B cell (primary cell): ENCODE results near the gene NDUFA12. TPM values are rescaled to one million over a fixed set of nuclear protein-coding genes. Genes with fewer than 3 reads are reported as not detected.

Experiments
- ATAC-seq: fragments of 200-7000 bp; cut with Tn5 transposase; one replicate; pipeline ENCODE4 v1.10.0; 2021; ENCODE audit warnings: low read depth, mild to moderate bottlenecking, moderate number of reproducible peaks, moderate library complexity
- CTCF ChIA-PET: fragments of 350-600 bp; sonication (Branson Sonifier 250); formaldehyde crosslinking; loops from one replicate; lab custom pipeline; 2021; ENCODE audit warnings: antibody characterized with exemption, inconsistent platforms; lab: Charles Lee
- POLR2A ChIA-PET: fragments of 350-600 bp; sonication (Branson Sonifier 250); formaldehyde crosslinking; loops from one replicate; lab custom pipeline; 2021; ENCODE audit warnings: antibody characterized with exemption; lab: Charles Lee
- DNase-seq: peaks from one replicate; pipeline ENCODE4 v3.0.0; 2013
- H2AFZ ChIP-seq: 2 replicates; pipeline ENCODE4 v1.6.1; 2012; ENCODE audit warnings: mild to moderate bottlenecking, low read depth, low read length; ENCODE audit not compliant: insufficient read depth, poor library complexity, severe bottlenecking
- H3K27ac ChIP-seq, 2 donors: 1 replicate in 1 of 2; 2 replicates in 1 of 2; pipeline ENCODE4 v1.5.1; 2012 to 2013; ENCODE audit warnings: low read length in 2 of 2, mild to moderate bottlenecking in 2 of 2, moderate library complexity in 1 of 2
- H3K27me3 ChIP-seq, 4 experiments: fragments of 200-600 bp in 1 of 4; sonication (generic) in 1 of 4; replicated peaks in 1 of 4; 1 replicate in 2 of 4; 2 replicates in 2 of 4; pipeline versions ENCODE4 v1.6.1 to v1.7.0; 2013 to 2016; ENCODE audit warnings: low read length in 3 of 4, mild to moderate bottlenecking in 2 of 4, mixed read lengths in 1 of 4, moderate library complexity in 1 of 4; ENCODE audit not compliant: insufficient read depth in 4 of 4, control insufficient read depth in 3 of 4; ENCODE audit errors: control extremely low read depth in 1 of 4
- H3K36me3 ChIP-seq, 2 experiments: replicated peaks in 1 of 2; 1 replicate in 1 of 2; 2 replicates in 1 of 2; pipeline versions ENCODE4 v1.6.1 to v1.7.1; 2013; ENCODE audit warnings: low read length in 1 of 2; ENCODE audit not compliant: insufficient read depth in 2 of 2, control insufficient read depth in 1 of 2; ENCODE audit errors: control extremely low read depth in 1 of 2, extremely low read depth in 1 of 2
- H3K4me1 ChIP-seq, 2 donors: fragments of 200-600 bp in 1 of 2; sonication (generic) in 1 of 2; 1 replicate in 1 of 2; 2 replicates in 1 of 2; pipeline versions ENCODE4 v1.5.1 to v1.6.1; 2013 to 2017; ENCODE audit warnings: low read length in 2 of 2; ENCODE audit not compliant: control insufficient read depth in 2 of 2, insufficient read depth in 2 of 2
- H3K4me2 ChIP-seq: replicated peaks from 2 replicates; pipeline ENCODE3; 2012; ENCODE audit warnings: mild to moderate bottlenecking, low read depth, low read length; ENCODE audit not compliant: poor library complexity, severe bottlenecking
- H3K4me3 ChIP-seq, 5 experiments: fragments of 200-600 bp in 1 of 5; sonication (generic) in 1 of 5; 1 replicate in 3 of 5; 2 replicates in 2 of 5; pipeline versions ENCODE4 v1.5.1 to v1.7.0; 2011 to 2016; ENCODE audit warnings: low read length in 4 of 5, mild to moderate bottlenecking in 4 of 5, low read depth in 2 of 5, control low read depth in 1 of 5, moderate library complexity in 1 of 5; ENCODE audit not compliant: insufficient read depth in 1 of 5; ENCODE audit errors: control extremely low read depth in 1 of 5, extremely low read depth in 1 of 5
- H3K79me2 ChIP-seq: fragments of 200-600 bp; sonication (generic); one replicate; pipeline ENCODE4 v1.6.0; 2016; ENCODE audit warnings: low read length; ENCODE audit not compliant: control insufficient read depth, insufficient read depth
- H3K9ac ChIP-seq: fragments of 200-600 bp; sonication (generic); 2 replicates; pipeline ENCODE4 v1.6.1; 2017; ENCODE audit warnings: mild to moderate bottlenecking, low read length, moderate library complexity
- H3K9me3 ChIP-seq, 3 donors: one replicate each; pipeline versions ENCODE4 v1.6.1 to v1.7.1; 2013; ENCODE audit warnings: low read length in 2 of 3; ENCODE audit not compliant: control insufficient read depth in 2 of 3, insufficient read depth in 1 of 3; ENCODE audit errors: control extremely low read depth in 1 of 3
- H4K20me1 ChIP-seq: 2 replicates; pipeline ENCODE4 v1.6.0; 2012; ENCODE audit warnings: mild to moderate bottlenecking, low read length; ENCODE audit not compliant: insufficient read depth, control insufficient read depth, poor library complexity, severe bottlenecking
- H3K27ac Mint-ChIP-seq: one replicate; pipeline ENCODE4 v1.8.0; 2021; ENCODE audit warnings: mixed read lengths
- H3K27me3 Mint-ChIP-seq: one replicate; pipeline ENCODE4 v1.8.0; 2021; ENCODE audit warnings: mixed read lengths
- H3K4me1 Mint-ChIP-seq: one replicate; pipeline ENCODE4 v1.8.0; 2021; ENCODE audit warnings: mixed read lengths
- H3K4me3 Mint-ChIP-seq: one replicate; pipeline ENCODE4 v1.8.0; 2021; ENCODE audit warnings: mixed read lengths
- H3K9me3 Mint-ChIP-seq: one replicate; pipeline ENCODE4 v1.8.0; 2022; ENCODE audit warnings: mixed read lengths; ENCODE audit not compliant: insufficient read depth
- EZH2 ChIP-seq: IDR thresholded peaks from 2 replicates; pipeline ENCODE4 v1.6.1; 2012; ENCODE audit warnings: borderline replicate concordance, low read depth, mild to moderate bottlenecking, moderate library complexity, low read length; ENCODE audit not compliant: insufficient read depth, poor library complexity, severe bottlenecking
- WGBS: methylation state at CpG from one replicate; pipeline ENCODE4 v1.1.5; 2013; ENCODE audit warnings: missing lambda C conversion rate; ENCODE audit not compliant: insufficient coverage; 5-methylcytosine and 5-hydroxymethylcytosine counted together
- intact Hi-C: fragments of 100-400 bp; cut with micrococcal nuclease; formaldehyde crosslinking; loops from one replicate; pipeline ENCODE4 v1.10.0; 2022
- polyA plus RNA-seq: library from polyadenylated mRNA; depleted of rRNA; stranded (reverse); fragments of >200 nt; gene quantifications from 2 replicates; pipeline ENCODE4 v1.2.3, GENCODE V29; 2012
- total RNA-seq, 2 donors: library from RNA; stranded (reverse); fragments of 120-200 nt in 1 of 2; gene quantifications; 1 replicate in 1 of 2; 2 replicates in 1 of 2; pipeline versions ENCODE4 v1.2.3 to v1.2.4, GENCODE V29; 2013 to 2022
- TF ChIP-seq, protein P1 (sequence below): fragments of 200-600 bp; IDR thresholded peaks from one replicate; pipeline ENCODE4 v1.8.0; 2022; ENCODE audit warnings: antibody characterized with exemption, mild to moderate bottlenecking

The NDUFA12 gene
- total and polyA plus RNA-seq, 2 donors (not counting 1 experiment from before 2014, with no cell fraction given), result 41.7 to 51.8 TPM

DNA sequence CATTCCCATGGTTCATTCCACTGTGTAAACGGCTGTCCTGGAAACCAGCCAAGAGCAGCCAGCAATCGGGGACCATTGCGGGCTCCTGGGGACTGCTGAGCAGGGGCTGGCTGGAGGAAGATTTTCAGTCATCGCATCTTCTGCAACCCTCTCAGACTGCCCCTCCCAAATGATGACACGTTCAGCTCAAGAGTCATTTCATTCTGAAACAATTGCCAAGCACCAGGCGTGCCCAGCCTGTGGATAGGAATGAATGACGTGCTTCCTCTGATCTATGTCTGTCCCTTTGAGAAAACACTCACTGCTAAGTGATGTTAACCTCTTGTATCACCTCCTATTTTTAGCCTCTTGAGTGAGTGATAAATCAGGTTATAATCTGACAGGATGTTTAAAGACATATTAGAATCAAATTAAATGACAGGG is 62.0 kb downstream of the NDUFA12 start:
- ChIA-PET POLR2A (no interaction called here), CTCF (no interaction called here)
- no peak overlapping the region for H3K4me3 ChIP-seq
- H2AFZ ChIP-seq, result no peak overlapping the region
- H3K9me3 Mint-ChIP-seq, result no peaks in the 10 kb centered on the region
- 80% methylated on average over 5 of the region's 7 CpGs for WGBS
- H3K4me1 ChIP-seq, result peaks cover 10% of the 10 kb centered on the region in 2 donors
- no peak for DNase-seq
- no peaks in the 10 kb centered on the region for H3K27me3 ChIP-seq
- intact Hi-C loops, result no loop called here
- H3K27me3 Mint-ChIP-seq, result no peaks in the 10 kb centered on the region
- H4K20me1 ChIP-seq, result no peaks in the 10 kb centered on the region
- H3K27ac Mint-ChIP-seq, result no peak overlapping the region
- peak; percentile 41 for ATAC-seq
- H3K4me3 Mint-ChIP-seq, result no peak overlapping the region
- H3K9me3 ChIP-seq, result peaks cover 0 to 12% (median 1%) of the 10 kb centered on the region in 3 donors
- no peak overlapping the region for H3K9ac ChIP-seq
- H3K36me3 ChIP-seq, result no peaks in the 10 kb centered on the region
- TF ChIP-seq, protein P1, sequence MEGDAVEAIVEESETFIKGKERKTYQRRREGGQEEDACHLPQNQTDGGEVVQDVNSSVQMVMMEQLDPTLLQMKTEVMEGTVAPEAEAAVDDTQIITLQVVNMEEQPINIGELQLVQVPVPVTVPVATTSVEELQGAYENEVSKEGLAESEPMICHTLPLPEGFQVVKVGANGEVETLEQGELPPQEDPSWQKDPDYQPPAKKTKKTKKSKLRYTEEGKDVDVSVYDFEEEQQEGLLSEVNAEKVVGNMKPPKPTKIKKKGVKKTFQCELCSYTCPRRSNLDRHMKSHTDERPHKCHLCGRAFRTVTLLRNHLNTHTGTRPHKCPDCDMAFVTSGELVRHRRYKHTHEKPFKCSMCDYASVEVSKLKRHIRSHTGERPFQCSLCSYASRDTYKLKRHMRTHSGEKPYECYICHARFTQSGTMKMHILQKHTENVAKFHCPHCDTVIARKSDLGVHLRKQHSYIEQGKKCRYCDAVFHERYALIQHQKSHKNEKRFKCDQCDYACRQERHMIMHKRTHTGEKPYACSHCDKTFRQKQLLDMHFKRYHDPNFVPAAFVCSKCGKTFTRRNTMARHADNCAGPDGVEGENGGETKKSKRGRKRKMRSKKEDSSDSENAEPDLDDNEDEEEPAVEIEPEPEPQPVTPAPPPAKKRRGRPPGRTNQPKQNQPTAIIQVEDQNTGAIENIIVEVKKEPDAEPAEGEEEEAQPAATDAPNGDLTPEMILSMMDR, result no peak
- no peak for TF ChIP-seq EZH2
- peaks cover 25% of the 10 kb centered on the region for H3K4me1 Mint-ChIP-seq
- H3K79me2 ChIP-seq, result no peaks in the 10 kb centered on the region
- no peak overlapping the region for H3K4me2 ChIP-seq
- H3K27ac ChIP-seq, result no peak overlapping the region

DNA sequence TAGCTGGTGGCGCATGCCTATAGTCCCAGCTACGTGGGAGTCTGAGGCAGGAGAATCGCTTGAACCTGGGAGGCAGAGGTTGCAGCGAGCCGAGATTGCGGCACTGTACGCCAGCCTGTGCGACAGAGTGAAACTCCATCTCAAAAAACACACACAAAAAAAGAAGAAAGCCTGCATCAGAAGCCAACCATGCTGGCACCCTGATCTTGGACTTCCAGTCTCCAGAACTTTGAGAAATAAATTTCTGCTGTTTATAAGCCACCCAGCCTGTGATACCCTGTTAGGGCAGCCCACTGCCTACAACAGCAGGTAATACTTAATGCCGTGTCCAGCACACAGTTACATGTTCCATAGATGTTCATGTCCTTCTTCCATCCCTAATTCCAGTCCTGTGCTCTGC is 62.7 kb downstream of the NDUFA12 start:
- H3K79me2 ChIP-seq, result no peaks in the 10 kb centered on the region
- H3K36me3 ChIP-seq, result no peaks in the 10 kb centered on the region
- H3K27ac ChIP-seq, result no peak overlapping the region
- DNase-seq (no peak), ATAC-seq (no peak)
- no peaks in the 10 kb centered on the region for H3K27me3 ChIP-seq
- no peak overlapping the region for H2AFZ ChIP-seq
- CTCF ChIA-PET, result no interaction called here
- H3K9me3 ChIP-seq, result peaks cover 0 to 12% (median 1%) of the 10 kb centered on the region in 3 donors
- Mint-ChIP-seq H3K4me3 (no peak overlapping the region), H3K27ac (no peak overlapping the region), H3K9me3 (no peaks in the 10 kb centered on the region), H3K4me1 (peaks cover 22% of the 10 kb centered on the region), H3K27me3 (no peaks in the 10 kb centered on the region)
- H3K4me2 ChIP-seq, result no peak overlapping the region
- POLR2A ChIA-PET, result no interaction called here
- no peak overlapping the region for H3K9ac ChIP-seq
- H3K4me1 ChIP-seq, result peaks cover 10% of the 10 kb centered on the region in 2 donors
- intact Hi-C loops, result no loop called here
- H4K20me1 ChIP-seq, result no peaks in the 10 kb centered on the region
- WGBS, result 100% methylated on average over 8 of the region's 9 CpGs
- TF ChIP-seq, protein P1, result no peak
- TF ChIP-seq EZH2, result no peak
- no peak overlapping the region for H3K4me3 ChIP-seq
